Pancreas (tissue), 10 donors: ENCODE measurements around the gene PRPF19. TPM values are rescaled to one million over a fixed set of nuclear protein-coding genes. Genes with fewer than 3 reads are reported as not detected.

Source experiments
- ATAC-seq, 4 donors: fragments of 200-7000 bp; cut with Tn5 transposase; one replicate each; pipeline versions ENCODE4 v1.8.0 to v1.9.1; 2020; ENCODE audit warnings: mild to moderate bottlenecking in 4 of 4, moderate library complexity in 4 of 4
- DNase-seq, 6 donors: peaks; one replicate each; pipeline ENCODE4 v3.0.0-alpha.2; 2020
- FAIRE-seq: peaks from 2 replicates; lab custom pipeline; 2012; peaks lifted over from hg19 to GRCh38; lab: Jason Lieb, UNC
- H3K27ac ChIP-seq, 4 donors: fragments of 200-600 bp; sonication (generic); 1 replicate in 3 of 4; 2 replicates in 1 of 4; pipeline versions ENCODE4 v1.5.0 to v1.8.0; 2020
- H3K27me3 ChIP-seq, 4 donors: fragments of 200-600 bp; one replicate each; pipeline ENCODE4 v1.8.0; 2021
- H3K36me3 ChIP-seq, 3 donors: fragments of 200-600 bp; sonication (generic) in 1 of 3; one replicate each; pipeline versions ENCODE4 v1.5.0 to v1.8.0; 2020 to 2021
- H3K4me1 ChIP-seq, 3 donors: fragments of 200-600 bp; one replicate each; pipeline ENCODE4 v1.8.0; 2021
- H3K4me3 ChIP-seq, 4 donors: fragments of 200-600 bp; sonication (generic) in 2 of 4; one replicate each; pipeline versions ENCODE4 v1.5.0 to v1.8.0; 2020 to 2021
- H3K9me3 ChIP-seq, 4 donors: fragments of 200-600 bp; one replicate each; pipeline ENCODE4 v1.8.0; 2021
- WGBS, 2 donors: extraction: QIAGEN DNeasy Blood & Tissue Kit; methylation state at CpG; one replicate each; pipeline ENCODE4 v1.1.7; 2013; 5-methylcytosine and 5-hydroxymethylcytosine counted together
- intact Hi-C, 3 donors: fragments of 100-400 bp; cut with DNase I; formaldehyde crosslinking; loops; one replicate each; pipeline versions ENCODE4 v1.11.1 to v1.14.2; 2022
- polyA plus RNA-seq, 2 donors: library from polyadenylated mRNA; stranded (reverse); fragments of 200-250 nt; gene quantifications; one replicate each; pipeline ENCODE4 v1.2.3, GENCODE V29; 2013
- total RNA-seq, 6 donors: library from RNA; stranded (reverse); fragmentation: NEBNext Ultra II Directional in 4 of 6; extraction: Animal tissue kit (Norgen Biotek cat#: 25700) in 4 of 6; gene quantifications; one replicate each; pipeline versions ENCODE4 v1.2.1 to v1.2.4, GENCODE V29; 2021 to 2023
- TF ChIP-seq, protein P1 (sequence below), 4 donors: fragments of 200-600 bp; sonication (generic) in 3 of 4; IDR thresholded peaks; one replicate each; pipeline versions ENCODE4 v1.5.0 to v1.8.0; 2021; ENCODE audit warnings: antibody characterized with exemption in 4 of 4
- donor health status: healthy with polysubstance abuse.
- donor health status: DM: no; HTN: no; CAD: no; lungs with moderate emphysema.
- donor health status: DM: no; HTN: no; CAD: no.
- donor health status: control.
- donor health status: control.
- donor health status: Bipolar disorder and iron deficiency.
- donor health status: DM: yes; HTN: yes; CAD: no.
- donor health status: DM: no; HTN: no; CAD: no.
- donor health status: DM: no; HTN: no; CAD: no.
- donor health status: DM: yes; HTN: yes; CAD: no.

PRPF19 gene
- total and polyA plus RNA-seq, 8 donors, result 33.9 to 50.1 (median 45.5) TPM

DNA sequence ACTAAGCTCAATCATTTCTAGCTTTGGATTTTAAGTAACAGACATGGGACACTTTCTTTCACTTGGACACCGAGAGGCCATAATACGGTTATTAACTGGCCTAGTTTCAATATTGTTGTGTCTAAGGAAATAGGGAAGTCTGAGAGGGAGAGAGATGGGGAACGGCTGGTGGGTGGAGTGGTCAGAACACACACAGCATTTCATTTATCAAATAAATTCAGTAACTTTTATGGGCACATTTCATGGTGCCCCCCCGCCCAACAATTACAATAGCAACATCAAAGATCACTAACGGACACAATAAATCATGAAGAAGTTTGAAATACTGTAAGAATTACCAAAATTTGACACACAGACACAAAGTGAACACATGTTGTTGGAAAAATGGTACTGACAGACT is 10.7 kb downstream of the PRPF19 start:
- peaks cover 11 to 84% (median 46%) of the 10 kb centered on the region in 3 donors for H3K36me3 ChIP-seq
- TF ChIP-seq, protein P1, sequence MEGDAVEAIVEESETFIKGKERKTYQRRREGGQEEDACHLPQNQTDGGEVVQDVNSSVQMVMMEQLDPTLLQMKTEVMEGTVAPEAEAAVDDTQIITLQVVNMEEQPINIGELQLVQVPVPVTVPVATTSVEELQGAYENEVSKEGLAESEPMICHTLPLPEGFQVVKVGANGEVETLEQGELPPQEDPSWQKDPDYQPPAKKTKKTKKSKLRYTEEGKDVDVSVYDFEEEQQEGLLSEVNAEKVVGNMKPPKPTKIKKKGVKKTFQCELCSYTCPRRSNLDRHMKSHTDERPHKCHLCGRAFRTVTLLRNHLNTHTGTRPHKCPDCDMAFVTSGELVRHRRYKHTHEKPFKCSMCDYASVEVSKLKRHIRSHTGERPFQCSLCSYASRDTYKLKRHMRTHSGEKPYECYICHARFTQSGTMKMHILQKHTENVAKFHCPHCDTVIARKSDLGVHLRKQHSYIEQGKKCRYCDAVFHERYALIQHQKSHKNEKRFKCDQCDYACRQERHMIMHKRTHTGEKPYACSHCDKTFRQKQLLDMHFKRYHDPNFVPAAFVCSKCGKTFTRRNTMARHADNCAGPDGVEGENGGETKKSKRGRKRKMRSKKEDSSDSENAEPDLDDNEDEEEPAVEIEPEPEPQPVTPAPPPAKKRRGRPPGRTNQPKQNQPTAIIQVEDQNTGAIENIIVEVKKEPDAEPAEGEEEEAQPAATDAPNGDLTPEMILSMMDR (IDR thresholded peaks at IDR 0.05), result no peak
- intact Hi-C loops, result loop anchor here (5.0 to 10.0 kb wide), 3 partner anchors 51 to 63 kb away; partner anchors contain the start of gene CCDC86 (in 1 of the 3)
- no peaks in the 10 kb centered on the region for H3K9me3 ChIP-seq
- FAIRE-seq (no peak), DNase-seq (no peak), ATAC-seq (no peak)
- H3K4me3 ChIP-seq, result no peak overlapping the region
- no peaks in the 10 kb centered on the region for H3K27me3 ChIP-seq
- 90% methylated on average over 5 of the region's 5 CpGs for WGBS, 2 donors
- H3K4me1 ChIP-seq, result no peaks in the 10 kb centered on the region
- H3K27ac ChIP-seq, result no peak overlapping the region

- H3K4me1 ChIP-seq, result no peaks in the 10 kb centered on the region
- no peak overlapping the region for H3K27ac ChIP-seq
- peaks cover 0 to 43% (median 11%) of the 10 kb centered on the region in 3 donors for H3K36me3 ChIP-seq
- intact Hi-C loops, result loop anchor here in 1 of 3 donors (10.0 kb wide), 1 partner anchor 46 kb away; the partner anchor contains the start of gene CCDC86
- TF ChIP-seq, protein P1 (IDR thresholded peaks at IDR 0.05), result no peak
- no peak for ATAC-seq
- H3K4me3 ChIP-seq, result no peak overlapping the region
- no peaks in the 10 kb centered on the region for H3K9me3 ChIP-seq
- no peak for FAIRE-seq
- peak in 1 of 6 donors; percentile 52 for DNase-seq
- 79 to 80% methylated on average over 7 of the region's 7 CpGs for WGBS, 2 donors
- no peaks in the 10 kb centered on the region for H3K27me3 ChIP-seq
Measured at GRCh38 chr11:60891103-60891741, 15.2 kb downstream of the PRPF19 start.

DNA sequence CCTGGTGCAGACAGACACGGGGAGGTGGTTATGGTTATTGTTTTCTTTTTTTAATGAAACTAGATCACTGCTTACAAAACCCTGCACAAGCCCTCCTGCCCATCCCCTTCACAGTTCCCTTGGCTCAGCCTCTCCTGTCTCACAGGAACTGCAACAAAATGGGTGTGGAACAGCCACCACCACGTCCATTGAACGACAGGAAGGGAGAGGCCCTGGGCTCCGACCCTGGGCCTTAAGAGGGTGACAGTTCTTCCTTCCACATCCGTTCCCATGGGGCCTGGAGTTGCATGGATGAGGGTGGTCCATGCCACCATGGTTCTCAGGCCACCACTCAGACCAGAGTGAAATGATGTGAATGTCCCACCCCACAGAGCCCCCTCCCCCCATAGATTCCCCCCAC is 15.7 kb downstream of the PRPF19 start:
- H3K27me3 ChIP-seq, result no peaks in the 10 kb centered on the region
- TF ChIP-seq, protein P1 (IDR thresholded peaks at IDR 0.05), result no peak
- peaks cover 0 to 37% (median 6%) of the 10 kb centered on the region in 3 donors for H3K36me3 ChIP-seq
- no peaks in the 10 kb centered on the region for H3K9me3 ChIP-seq
- FAIRE-seq, result no peak
- no peak overlapping the region for H3K27ac ChIP-seq
- no peak for DNase-seq
- 83 to 88% methylated on average over 5 of the region's 5 CpGs for WGBS, 2 donors
- ATAC-seq, result no peak
- intact Hi-C loops, result loop anchor here in 1 of 3 donors (10.0 kb wide), 1 partner anchor 46 kb away; the partner anchor contains the start of gene CCDC86
- no peak overlapping the region for H3K4me3 ChIP-seq
- no peaks in the 10 kb centered on the region for H3K4me1 ChIP-seq

- WGBS, 2 donors, result 57% methylated on average over 6 of the region's 6 CpGs
- DNase-seq, result no peak
- no peak overlapping the region for H3K4me3 ChIP-seq
- no peak for ATAC-seq
- H3K27me3 ChIP-seq, result no peaks in the 10 kb centered on the region
- FAIRE-seq, result no peak
- intact Hi-C loops, result loop anchor here in 1 of 3 donors (10.0 kb wide), 1 partner anchor 45 kb away; the partner anchor contains the start of gene CCDC86
- H3K9me3 ChIP-seq, result no peaks in the 10 kb centered on the region
- H3K27ac ChIP-seq, result no peak overlapping the region
- H3K36me3 ChIP-seq, result peaks cover 0 to 29% (median 3%) of the 10 kb centered on the region in 3 donors
- no peaks in the 10 kb centered on the region for H3K4me1 ChIP-seq
- TF ChIP-seq, protein P1 (IDR thresholded peaks at IDR 0.05), result no peak
Measured at GRCh38 chr11:60889869-60890311, 16.5 kb downstream of the PRPF19 start.

DNA sequence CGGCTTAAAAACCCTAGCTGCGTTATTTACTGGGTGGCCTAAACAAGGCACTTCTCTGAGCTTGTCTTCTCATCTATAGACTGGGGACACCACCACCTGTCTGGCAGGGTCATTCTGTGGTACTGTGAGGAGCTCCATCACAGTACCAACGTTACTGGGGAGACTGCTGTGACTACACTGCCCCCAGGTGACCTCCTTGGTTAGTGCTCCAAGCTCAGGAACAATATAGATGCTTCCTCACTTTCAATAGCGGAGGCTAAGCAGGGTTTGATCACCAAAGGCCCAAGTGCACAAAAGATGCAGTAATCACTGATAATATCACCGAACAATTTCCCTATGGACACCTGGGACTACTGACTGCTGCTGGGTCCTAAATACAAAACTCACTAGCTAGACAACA is 18.8 kb downstream of the PRPF19 start:
- H3K27me3 ChIP-seq, result no peaks in the 10 kb centered on the region
- FAIRE-seq, result no peak
- TF ChIP-seq, protein P1 (IDR thresholded peaks at IDR 0.05), result peak in 3 of 4 donors; percentile 13 to 29 (median 23)
- no peaks in the 10 kb centered on the region for H3K4me1 ChIP-seq
- peak in 1 of 6 donors; percentile 44 for DNase-seq
- intact Hi-C loops, result no loop called here
- peaks cover 0 to 6% (median 0%) of the 10 kb centered on the region in 3 donors for H3K36me3 ChIP-seq
- peak; percentile 77 to 96 (median 95) for ATAC-seq
- H3K27ac ChIP-seq, result no peak overlapping the region
- H3K4me3 ChIP-seq, result no peak overlapping the region
- 50 to 52% methylated on average over 5 of the region's 5 CpGs for WGBS, 2 donors
- H3K9me3 ChIP-seq, result no peaks in the 10 kb centered on the region
